GM23338 (cell line): Measurements from ENCODE around the gene CCNI2. TPM values are rescaled to one million over a fixed set of nuclear protein-coding genes. Genes with fewer than 3 reads are reported as not detected.

Experiments
- ATAC-seq: fragments of 200-7000 bp; cut with Tn5 transposase; 3 replicates; pipeline ENCODE4 v1.9.1; 2020
- DNase-seq: peaks from one replicate; pipeline ENCODE4 v3.0.0-alpha.2; 2015; ENCODE audit warnings: low spot score
- H2AFZ ChIP-seq: fragments of 200-600 bp; sonication (generic); 2 replicates; pipeline ENCODE4 v1.8.0; 2016; ENCODE audit warnings: antibody characterized with exemption, mild to moderate bottlenecking, moderate library complexity
- H3F3A ChIP-seq: fragments of 200-600 bp; sonication (generic); replicated peaks from 2 replicates; pipeline ENCODE4 v1.8.0; 2017; ENCODE audit warnings: antibody characterized with exemption, mixed run types, low read depth
- H3K27ac ChIP-seq: fragments of 200-600 bp; sonication (generic); 2 replicates; pipeline ENCODE4 v1.6.1; 2016; ENCODE audit warnings: low read depth
- H3K27me3 ChIP-seq: fragments of 200-600 bp; sonication (generic); 2 replicates; pipeline ENCODE4 v1.8.0; 2016; ENCODE audit warnings: mild to moderate bottlenecking, mixed run types, moderate library complexity; ENCODE audit not compliant: insufficient read depth
- H3K36me3 ChIP-seq: fragments of 200-600 bp; sonication (generic); 2 replicates; pipeline ENCODE4 v1.8.0; 2016; ENCODE audit warnings: mild to moderate bottlenecking; ENCODE audit not compliant: insufficient read depth
- H3K4me1 ChIP-seq: fragments of 200-600 bp; sonication (generic); 2 replicates; pipeline ENCODE4 v1.8.0; 2016; ENCODE audit warnings: mild to moderate bottlenecking, moderate library complexity; ENCODE audit not compliant: insufficient read depth
- H3K4me2 ChIP-seq: fragments of 200-600 bp; sonication (generic); 2 replicates; pipeline ENCODE4 v1.7.1; 2017; ENCODE audit warnings: mixed run types
- H3K4me3 ChIP-seq: fragments of 200-600 bp; sonication (generic); 2 replicates; pipeline ENCODE4 v1.6.1; 2016; ENCODE audit warnings: mixed run types
- H3K79me2 ChIP-seq: fragments of 200-600 bp; sonication (generic); replicated peaks from 2 replicates; pipeline ENCODE4 v1.8.0; 2017; ENCODE audit warnings: mild to moderate bottlenecking; ENCODE audit not compliant: insufficient read depth
- H3K9me2 ChIP-seq: fragments of 200-600 bp; sonication (generic); 2 replicates; pipeline ENCODE4 v1.8.0; 2017; ENCODE audit not compliant: insufficient read depth
- H4K20me1 ChIP-seq: fragments of 200-600 bp; sonication (generic); replicated peaks from 2 replicates; pipeline ENCODE4 v1.8.0; 2017; ENCODE audit warnings: mild to moderate bottlenecking; ENCODE audit not compliant: insufficient read depth
- H3K27ac Mint-ChIP-seq: 2 replicates; pipeline ENCODE4 v1.8.0; 2020; ENCODE audit warnings: inconsistent platforms, mild to moderate bottlenecking, moderate library complexity, mixed read lengths
- H3K27me3 Mint-ChIP-seq: 3 replicates; pipeline ENCODE4 v1.8.0; 2022; ENCODE audit warnings: low read depth, mild to moderate bottlenecking, moderate library complexity, mixed read lengths, inconsistent platforms; ENCODE audit not compliant: insufficient read depth, poor library complexity
- H3K36me3 Mint-ChIP-seq: 3 replicates; pipeline ENCODE4 v1.8.0; 2021; ENCODE audit warnings: low read depth, mild to moderate bottlenecking, inconsistent platforms, moderate library complexity, mixed read lengths
- H3K4me1 Mint-ChIP-seq: 3 replicates; pipeline ENCODE4 v1.8.0; 2020; ENCODE audit warnings: mild to moderate bottlenecking, inconsistent platforms, mixed read lengths
- H3K4me3 Mint-ChIP-seq: 3 replicates; pipeline ENCODE4 v1.8.0; 2021; ENCODE audit warnings: moderate library complexity, mild to moderate bottlenecking, inconsistent platforms, mixed read lengths
- H3K9me3 Mint-ChIP-seq: 3 replicates; pipeline ENCODE4 v1.8.0; 2020; ENCODE audit warnings: moderate library complexity, mild to moderate bottlenecking, inconsistent platforms, mixed read lengths
- CREB1 ChIP-seq: fragments of 250-450 bp; sonication (Bioruptor Pico); IDR thresholded peaks from 2 replicates; pipeline ENCODE4 v1.5.0; 2020; ENCODE audit warnings: low read depth, mild to moderate bottlenecking, moderate library complexity
- EZH2 ChIP-seq: fragments of 200-600 bp; sonication (generic); IDR thresholded peaks from one replicate; pipeline ENCODE4 v1.8.0; 2017; ENCODE audit warnings: antibody characterized with exemption, mild to moderate bottlenecking, low read depth; ENCODE audit not compliant: unreplicated experiment
- JUNB ChIP-seq: IDR thresholded peaks from one replicate; pipeline ENCODE4 v1.6.1; 2016; ENCODE audit warnings: antibody characterized with exemption; ENCODE audit not compliant: unreplicated experiment
- NANOG ChIP-seq: IDR thresholded peaks from 2 replicates; pipeline ENCODE4 v1.6.1; 2016; ENCODE audit warnings: antibody characterized with exemption, borderline replicate concordance
- POLR2AphosphoS5 ChIP-seq: IDR thresholded peaks from 2 replicates; pipeline ENCODE4 v1.6.1; 2016; ENCODE audit warnings: antibody characterized with exemption, low read depth
- STAT1 ChIP-seq: IDR thresholded peaks from one replicate; pipeline ENCODE4 v1.6.1; 2016; ENCODE audit warnings: antibody characterized with exemption; ENCODE audit not compliant: unreplicated experiment
- ZNF114 ChIP-seq: fragments of 250-450 bp; sonication (Bioruptor Pico); IDR thresholded peaks from 2 replicates; pipeline ENCODE4 v1.5.0; 2020; ENCODE audit warnings: mild to moderate bottlenecking, moderate library complexity
- ZNF331 ChIP-seq: fragments of 250-450 bp; sonication (Bioruptor Pico); IDR thresholded peaks from 2 replicates; pipeline ENCODE4 v1.5.0; 2020; ENCODE audit warnings: low read depth, mild to moderate bottlenecking, moderate library complexity
- polyA plus RNA-seq: library from polyadenylated mRNA; unstranded; fragments of >200 nt; fragmentation: Nextera tagmentation; extraction: Ambion mirVana; gene quantifications from 2 replicates; pipeline ENCODE4 v1.2.1, GENCODE V29; 2016
- total RNA-seq: library from RNA; depleted of rRNA; stranded (reverse); fragments of >200 nt; shearing (Covaris generic); gene quantifications from 2 replicates; pipeline ENCODE4 v1.2.3, GENCODE V29; 2014
- TF ChIP-seq, protein P1 (sequence below): fragments of 250-450 bp; sonication (Bioruptor Pico); IDR thresholded peaks from 2 replicates; pipeline ENCODE4 v1.5.0; 2020; ENCODE audit warnings: mild to moderate bottlenecking, moderate library complexity
- TF ChIP-seq, protein P2 (sequence below): IDR thresholded peaks from 2 replicates; pipeline ENCODE4 v1.6.1; 2016; ENCODE audit warnings: antibody characterized with exemption

The CCNI2 gene
- total and polyA plus RNA-seq, 2 experiments from 2014 or later, result 0.55 to 2.5 TPM

DNA sequence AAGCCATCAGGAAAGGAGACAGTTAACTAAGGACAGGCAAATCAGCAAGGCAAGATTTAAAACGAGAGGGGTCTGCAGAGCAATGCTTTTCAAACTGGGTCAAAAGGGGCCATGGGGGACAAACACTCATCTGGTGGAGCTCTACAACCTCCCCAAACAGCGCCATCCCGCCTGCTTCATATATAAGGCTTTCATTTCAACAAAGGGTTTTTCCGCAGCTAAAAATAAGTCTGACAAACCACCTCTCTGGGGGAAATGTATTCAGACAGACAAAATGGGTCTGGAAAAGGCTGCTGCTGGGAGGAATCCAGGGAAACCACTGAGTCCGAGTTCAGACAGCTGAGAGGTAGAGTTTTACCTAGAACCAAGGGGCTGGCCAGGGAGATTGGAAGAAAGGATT, 38.1 kb downstream of the CCNI2 start (continued):
- TF ChIP-seq, protein P1, sequence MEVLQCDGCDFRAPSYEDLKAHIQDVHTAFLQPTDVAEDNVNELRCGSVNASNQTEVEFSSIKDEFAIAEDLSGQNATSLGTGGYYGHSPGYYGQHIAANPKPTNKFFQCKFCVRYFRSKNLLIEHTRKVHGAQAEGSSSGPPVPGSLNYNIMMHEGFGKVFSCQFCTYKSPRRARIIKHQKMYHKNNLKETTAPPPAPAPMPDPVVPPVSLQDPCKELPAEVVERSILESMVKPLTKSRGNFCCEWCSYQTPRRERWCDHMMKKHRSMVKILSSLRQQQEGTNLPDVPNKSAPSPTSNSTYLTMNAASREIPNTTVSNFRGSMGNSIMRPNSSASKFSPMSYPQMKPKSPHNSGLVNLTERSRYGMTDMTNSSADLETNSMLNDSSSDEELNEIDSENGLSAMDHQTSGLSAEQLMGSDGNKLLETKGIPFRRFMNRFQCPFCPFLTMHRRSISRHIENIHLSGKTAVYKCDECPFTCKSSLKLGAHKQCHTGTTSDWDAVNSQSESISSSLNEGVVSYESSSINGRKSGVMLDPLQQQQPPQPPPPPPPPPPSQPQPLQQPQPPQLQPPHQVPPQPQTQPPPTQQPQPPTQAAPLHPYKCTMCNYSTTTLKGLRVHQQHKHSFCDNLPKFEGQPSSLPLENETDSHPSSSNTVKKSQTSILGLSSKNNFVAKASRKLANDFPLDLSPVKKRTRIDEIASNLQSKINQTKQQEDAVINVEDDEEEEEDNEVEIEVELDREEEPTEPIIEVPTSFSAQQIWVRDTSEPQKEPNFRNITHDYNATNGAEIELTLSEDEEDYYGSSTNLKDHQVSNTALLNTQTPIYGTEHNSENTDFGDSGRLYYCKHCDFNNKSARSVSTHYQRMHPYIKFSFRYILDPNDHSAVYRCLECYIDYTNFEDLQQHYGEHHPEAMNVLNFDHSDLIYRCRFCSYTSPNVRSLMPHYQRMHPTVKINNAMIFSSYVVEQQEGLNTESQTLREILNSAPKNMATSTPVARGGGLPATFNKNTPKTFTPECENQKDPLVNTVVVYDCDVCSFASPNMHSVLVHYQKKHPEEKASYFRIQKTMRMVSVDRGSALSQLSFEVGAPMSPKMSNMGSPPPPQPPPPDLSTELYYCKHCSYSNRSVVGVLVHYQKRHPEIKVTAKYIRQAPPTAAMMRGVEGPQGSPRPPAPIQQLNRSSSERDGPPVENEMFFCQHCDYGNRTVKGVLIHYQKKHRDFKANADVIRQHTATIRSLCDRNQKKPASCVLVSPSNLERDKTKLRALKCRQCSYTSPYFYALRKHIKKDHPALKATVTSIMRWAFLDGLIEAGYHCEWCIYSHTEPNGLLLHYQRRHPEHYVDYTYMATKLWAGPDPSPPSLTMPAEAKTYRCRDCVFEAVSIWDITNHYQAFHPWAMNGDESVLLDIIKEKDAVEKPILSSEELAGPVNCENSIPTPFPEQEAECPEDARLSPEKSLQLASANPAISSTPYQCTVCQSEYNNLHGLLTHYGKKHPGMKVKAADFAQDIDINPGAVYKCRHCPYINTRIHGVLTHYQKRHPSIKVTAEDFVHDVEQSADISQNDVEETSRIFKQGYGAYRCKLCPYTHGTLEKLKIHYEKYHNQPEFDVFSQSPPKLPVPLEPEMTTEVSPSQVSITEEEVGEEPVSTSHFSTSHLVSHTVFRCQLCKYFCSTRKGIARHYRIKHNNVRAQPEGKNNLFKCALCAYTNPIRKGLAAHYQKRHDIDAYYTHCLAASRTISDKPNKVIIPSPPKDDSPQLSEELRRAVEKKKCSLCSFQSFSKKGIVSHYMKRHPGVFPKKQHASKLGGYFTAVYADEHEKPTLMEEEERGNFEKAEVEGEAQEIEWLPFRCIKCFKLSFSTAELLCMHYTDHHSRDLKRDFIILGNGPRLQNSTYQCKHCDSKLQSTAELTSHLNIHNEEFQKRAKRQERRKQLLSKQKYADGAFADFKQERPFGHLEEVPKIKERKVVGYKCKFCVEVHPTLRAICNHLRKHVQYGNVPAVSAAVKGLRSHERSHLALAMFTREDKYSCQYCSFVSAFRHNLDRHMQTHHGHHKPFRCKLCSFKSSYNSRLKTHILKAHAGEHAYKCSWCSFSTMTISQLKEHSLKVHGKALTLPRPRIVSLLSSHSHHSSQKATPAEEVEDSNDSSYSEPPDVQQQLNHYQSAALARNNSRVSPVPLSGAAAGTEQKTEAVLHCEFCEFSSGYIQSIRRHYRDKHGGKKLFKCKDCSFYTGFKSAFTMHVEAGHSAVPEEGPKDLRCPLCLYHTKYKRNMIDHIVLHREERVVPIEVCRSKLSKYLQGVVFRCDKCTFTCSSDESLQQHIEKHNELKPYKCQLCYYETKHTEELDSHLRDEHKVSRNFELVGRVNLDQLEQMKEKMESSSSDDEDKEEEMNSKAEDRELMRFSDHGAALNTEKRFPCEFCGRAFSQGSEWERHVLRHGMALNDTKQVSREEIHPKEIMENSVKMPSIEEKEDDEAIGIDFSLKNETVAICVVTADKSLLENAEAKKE (CRISPR knock-in tag), result no peak

DNA sequence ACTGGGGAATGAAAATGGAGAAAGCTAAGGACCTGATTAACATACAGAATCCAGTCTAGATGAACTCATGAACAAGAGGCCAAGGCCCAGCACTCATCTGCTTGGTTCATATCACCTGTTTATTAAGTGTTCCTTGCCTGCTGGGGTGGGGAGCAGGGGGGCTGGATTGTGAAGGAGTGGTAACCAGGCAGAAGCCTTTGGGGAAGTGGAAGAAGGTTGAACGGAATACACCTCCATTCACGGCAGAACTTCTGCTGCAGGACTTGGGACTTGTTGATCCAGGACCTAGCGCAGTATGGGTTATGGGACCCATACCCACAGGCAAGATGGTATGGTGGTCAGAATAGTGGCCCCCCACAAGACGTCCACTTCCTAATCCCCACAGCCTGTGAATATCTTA, 38.6 kb downstream of the CCNI2 start:
- Histone ChIP-seq H3K27me3 (peaks cover 16% of the 10 kb centered on the region), H3K4me3 (no peak overlapping the region), H3K9me2 (no peaks in the 10 kb centered on the region), H3K4me1 (no peaks in the 10 kb centered on the region), H3F3A (no peaks in the 10 kb centered on the region), H4K20me1 (no peaks in the 10 kb centered on the region), H3K27ac (no peak overlapping the region), H3K36me3 (no peaks in the 10 kb centered on the region), H3K4me2 (no peak overlapping the region), H3K79me2 (no peaks in the 10 kb centered on the region), H2AFZ (no peak overlapping the region)
- no peak for ATAC-seq
- H3K36me3 Mint-ChIP-seq, result no peaks in the 10 kb centered on the region
- H3K9me3 Mint-ChIP-seq, result no peaks in the 10 kb centered on the region
- peaks cover 9% of the 10 kb centered on the region for H3K27me3 Mint-ChIP-seq
- no peak for DNase-seq
- H3K4me1 Mint-ChIP-seq, result peaks cover 11% of the 10 kb centered on the region
- no peak overlapping the region for H3K4me3 Mint-ChIP-seq
- H3K27ac Mint-ChIP-seq, result no peak overlapping the region
- no peak for TF ChIP-seq STAT1
- TF ChIP-seq CREB1 (CRISPR knock-in tag), result no peak
- no peak for TF ChIP-seq JUNB
- no peak for TF ChIP-seq NANOG
- no peak for TF ChIP-seq EZH2
- no peak for TF ChIP-seq POLR2AphosphoS5
- TF ChIP-seq ZNF331 (CRISPR knock-in tag), result no peak
- TF ChIP-seq, protein P2, sequence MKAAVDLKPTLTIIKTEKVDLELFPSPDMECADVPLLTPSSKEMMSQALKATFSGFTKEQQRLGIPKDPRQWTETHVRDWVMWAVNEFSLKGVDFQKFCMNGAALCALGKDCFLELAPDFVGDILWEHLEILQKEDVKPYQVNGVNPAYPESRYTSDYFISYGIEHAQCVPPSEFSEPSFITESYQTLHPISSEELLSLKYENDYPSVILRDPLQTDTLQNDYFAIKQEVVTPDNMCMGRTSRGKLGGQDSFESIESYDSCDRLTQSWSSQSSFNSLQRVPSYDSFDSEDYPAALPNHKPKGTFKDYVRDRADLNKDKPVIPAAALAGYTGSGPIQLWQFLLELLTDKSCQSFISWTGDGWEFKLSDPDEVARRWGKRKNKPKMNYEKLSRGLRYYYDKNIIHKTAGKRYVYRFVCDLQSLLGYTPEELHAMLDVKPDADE, result no peak
- TF ChIP-seq, protein P1 (CRISPR knock-in tag), result no peak
- no peak for TF ChIP-seq ZNF114 (CRISPR knock-in tag)
